Hematopoietic multipotent progenitor cell treated with erythropoietin and hydrocortisone succinate and interleukin-3 and kit ligand, for 4 days (in vitro differentiated cells): ENCODE data around the gene SLC4A7.
"Not testable (repeated sequence)": the region's sequence is repeated elsewhere in the genome, so short reads cannot be mapped to it uniquely, and the experiment has no call there.

Experiments
- DNase-seq: peaks from one replicate; pipeline ENCODE4 v3.0.0-alpha.2; 2015

SLC4A7 gene

DNA sequence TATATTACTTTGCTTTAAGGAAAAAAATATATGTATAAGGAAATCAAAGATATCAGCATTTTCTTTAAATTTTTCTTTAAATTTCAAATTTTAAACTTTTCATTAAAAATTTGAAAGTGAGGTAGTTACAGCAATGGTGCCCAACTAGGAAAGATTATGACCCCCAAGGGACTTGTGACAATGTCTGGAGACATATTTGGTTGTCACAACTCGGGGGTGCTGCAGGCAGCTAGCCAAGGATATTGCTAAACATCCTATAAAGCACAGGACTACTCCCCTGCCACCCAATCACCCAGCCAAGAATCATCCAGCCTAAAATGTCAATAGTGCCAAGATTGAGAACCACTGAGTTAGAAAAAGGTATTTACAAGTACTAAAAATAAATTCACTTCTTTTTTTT is 57.3 kb downstream of the SLC4A7 start:
- DNase-seq = peak; percentile 29

GRCh38 chr3:27425896-27426565 is 58.2 kb downstream of the SLC4A7 start:
- DNase-seq = no peak

GRCh38 chr3:27424812-27425521 is 59.2 kb downstream of the SLC4A7 start:
- DNase-seq = not testable (repeated sequence)

DNA sequence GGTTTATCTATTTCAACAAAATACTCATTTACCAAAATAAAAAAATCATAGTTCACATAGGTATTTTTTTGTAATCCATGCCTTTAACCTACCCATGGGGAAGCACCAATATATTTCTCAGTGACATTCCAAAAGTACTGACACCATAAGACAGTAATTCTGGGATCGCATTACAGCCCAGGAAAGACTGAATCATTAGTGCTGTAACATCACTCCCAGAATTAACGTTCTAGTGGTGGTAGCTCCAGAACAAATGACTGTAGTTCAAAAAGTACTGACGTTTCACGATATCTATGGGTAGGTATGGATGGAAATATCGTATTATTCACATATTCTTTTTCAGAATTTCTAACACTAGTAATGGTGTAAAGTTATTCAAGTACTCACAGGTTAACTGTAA is 60.7 kb downstream of the SLC4A7 start:
- DNase-seq = no peak

DNA sequence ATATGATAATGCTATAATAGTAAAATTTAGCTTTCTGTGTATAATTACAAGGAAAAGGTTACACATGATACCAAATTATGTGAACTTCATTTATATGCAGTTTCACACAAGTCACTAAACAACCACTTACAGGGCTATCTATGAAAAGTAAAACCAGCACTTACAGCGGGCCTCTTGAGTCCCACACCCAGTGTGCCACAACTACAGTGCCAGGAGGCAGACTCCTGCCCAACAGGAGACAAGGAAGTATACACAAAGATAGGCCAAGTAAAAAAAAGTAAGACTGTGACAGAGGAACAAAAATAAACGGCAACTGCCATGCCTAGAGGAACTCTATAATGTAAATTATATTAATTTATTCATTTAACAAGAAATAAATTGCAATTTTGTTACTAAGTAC is 61.6 kb downstream of the SLC4A7 start:
- peak; percentile 3 for DNase-seq

DNA sequence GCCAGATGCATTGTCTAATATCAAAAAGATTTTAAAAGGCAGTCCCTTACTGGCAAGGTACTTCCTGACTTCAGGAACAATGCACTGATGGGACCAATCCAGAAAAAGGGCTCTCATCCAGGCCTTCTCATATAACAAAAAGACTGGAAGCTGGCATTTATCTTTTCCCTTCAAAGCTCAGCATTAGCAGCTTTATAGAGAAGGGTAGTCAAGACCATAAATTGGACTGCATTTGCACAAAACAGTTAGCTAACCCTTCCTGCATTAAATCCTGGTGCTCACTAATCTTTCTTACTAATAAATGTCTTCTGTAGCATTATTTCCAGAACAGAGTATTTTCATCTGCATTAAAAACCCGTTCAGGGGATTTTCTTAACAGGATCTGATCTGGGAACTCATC is 69.0 kb downstream of the SLC4A7 start:
- no peak for DNase-seq

DNA sequence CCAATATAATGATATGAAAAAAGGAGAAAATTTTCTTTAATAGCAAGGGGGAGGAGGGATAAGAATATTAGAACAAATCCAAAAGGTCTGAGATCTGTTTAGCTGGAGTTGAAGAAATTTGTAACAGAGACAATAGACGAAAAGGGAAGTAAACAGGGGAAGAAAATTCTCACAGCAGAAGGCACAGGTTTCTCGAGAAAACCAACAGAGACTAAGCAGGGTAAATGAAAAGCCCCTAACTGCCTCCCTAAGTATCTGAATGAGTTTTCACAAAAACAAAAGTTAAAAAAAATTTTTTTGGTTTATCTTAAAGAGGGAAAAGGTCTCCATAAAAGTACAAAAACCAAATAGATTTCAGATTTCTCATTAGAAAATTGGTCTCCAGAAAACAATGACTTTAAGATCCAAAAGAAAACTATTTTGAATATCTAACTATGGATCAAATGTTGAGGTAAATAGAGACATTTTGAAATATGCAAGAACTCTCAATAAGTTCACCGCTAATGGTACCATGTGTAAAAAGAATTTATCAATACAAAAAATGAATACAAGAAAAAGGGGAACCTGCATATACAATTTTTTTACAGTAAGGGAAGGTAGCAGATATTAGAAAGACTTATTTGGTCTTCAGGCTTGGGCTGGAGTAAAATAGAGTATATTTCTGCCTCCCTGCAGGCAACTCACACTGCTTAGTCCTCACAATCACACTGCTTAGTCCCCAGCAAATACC is 91.1 kb downstream of the SLC4A7 start:
- peak; percentile 28 for DNase-seq

GRCh38 chr3:27392414-27392813 is 91.8 kb downstream of the SLC4A7 start:
- not testable (repeated sequence) for DNase-seq

DNA sequence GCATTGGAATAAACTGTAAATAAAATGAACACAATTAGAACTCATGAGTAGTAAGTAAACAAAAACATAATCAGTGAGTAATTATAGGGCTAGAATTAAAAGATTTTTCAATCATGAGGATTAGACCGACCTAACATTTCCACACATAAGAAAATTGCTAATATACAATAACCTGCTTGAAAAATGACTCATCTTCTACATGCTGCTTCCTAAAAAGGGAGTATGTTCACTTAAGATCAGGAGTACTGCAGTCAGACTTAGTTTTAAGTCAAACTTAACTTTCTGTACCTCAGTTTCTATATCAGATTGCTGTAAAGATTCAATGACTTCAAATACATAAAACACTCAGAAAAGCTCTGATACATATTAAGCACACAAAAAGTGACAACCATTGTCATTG is 92.4 kb downstream of the SLC4A7 start:
- no peak for DNase-seq

GRCh38 chr3:27387625-27388024 is 96.6 kb downstream of the SLC4A7 start:
- no peak for DNase-seq

GRCh38 chr3:27385504-27385903 is 98.7 kb downstream of the SLC4A7 start:
- peak; percentile 42 for DNase-seq

- no peak for DNase-seq
Measured at GRCh38 chr3:27384191-27384590, 100.0 kb downstream of the SLC4A7 start.

DNA sequence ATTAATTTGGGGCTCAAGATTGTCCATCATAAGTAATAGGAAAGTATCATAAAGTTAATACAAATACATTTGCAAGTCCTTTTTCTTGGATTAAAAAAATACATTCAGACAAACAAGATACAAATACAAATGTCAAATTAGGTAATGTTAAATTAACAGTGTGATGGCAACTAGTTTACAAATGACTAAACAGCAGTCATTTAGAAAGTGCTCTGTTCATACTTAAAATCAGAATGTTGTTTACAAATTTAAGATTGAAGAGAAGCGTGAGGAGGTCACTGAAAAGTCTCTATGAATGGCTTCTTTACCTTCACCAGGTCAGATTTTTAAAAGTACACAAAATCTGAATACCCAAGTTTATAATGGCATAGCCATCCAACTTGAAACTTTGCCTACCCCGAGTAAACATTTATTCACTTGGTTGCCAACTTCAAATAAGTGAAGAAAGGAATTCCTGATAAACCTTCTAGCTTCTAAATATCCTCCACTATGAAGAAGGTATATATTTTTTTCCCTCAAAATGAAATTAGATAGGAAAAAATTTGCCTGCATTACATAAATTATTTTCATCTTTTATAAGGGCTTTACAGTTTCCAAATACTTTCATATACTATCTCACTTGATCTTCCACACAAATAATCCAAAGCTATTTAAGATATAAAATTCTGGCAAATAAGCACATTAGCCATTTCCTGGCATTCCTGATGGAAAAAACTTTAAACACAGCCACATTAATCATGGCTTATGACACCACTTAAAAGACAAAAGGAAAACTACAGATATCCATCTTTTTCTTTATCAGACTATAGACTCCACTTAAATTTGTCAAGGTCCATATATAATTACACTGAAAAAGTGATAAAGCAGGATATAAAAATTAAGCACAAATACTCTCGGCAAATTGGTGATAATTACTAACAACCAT is 103.5 kb downstream of the SLC4A7 start:
- DNase-seq = no peak

DNA sequence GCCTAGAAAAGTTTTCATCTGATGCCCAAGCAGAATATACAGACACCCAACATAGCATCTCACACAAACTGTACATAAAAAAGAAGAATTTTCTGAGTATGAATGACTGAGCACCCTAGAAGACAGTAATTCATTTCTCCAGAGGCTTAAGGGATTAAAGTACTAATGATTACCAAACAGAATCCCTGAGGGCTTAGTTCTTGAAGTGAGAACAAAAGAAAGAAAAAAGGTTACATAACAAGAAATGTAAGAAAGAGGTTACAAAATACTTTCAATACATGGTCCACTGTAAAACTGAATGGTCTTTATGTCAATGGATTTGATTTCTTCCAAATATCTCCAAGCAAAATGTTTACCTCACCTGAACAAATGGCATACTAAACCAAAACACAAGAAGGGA is 105.9 kb downstream of the SLC4A7 start:
- DNase-seq = no peak

GRCh38 chr3:27376109-27376772 is 107.9 kb downstream of the SLC4A7 start:
- no peak for DNase-seq

DNA sequence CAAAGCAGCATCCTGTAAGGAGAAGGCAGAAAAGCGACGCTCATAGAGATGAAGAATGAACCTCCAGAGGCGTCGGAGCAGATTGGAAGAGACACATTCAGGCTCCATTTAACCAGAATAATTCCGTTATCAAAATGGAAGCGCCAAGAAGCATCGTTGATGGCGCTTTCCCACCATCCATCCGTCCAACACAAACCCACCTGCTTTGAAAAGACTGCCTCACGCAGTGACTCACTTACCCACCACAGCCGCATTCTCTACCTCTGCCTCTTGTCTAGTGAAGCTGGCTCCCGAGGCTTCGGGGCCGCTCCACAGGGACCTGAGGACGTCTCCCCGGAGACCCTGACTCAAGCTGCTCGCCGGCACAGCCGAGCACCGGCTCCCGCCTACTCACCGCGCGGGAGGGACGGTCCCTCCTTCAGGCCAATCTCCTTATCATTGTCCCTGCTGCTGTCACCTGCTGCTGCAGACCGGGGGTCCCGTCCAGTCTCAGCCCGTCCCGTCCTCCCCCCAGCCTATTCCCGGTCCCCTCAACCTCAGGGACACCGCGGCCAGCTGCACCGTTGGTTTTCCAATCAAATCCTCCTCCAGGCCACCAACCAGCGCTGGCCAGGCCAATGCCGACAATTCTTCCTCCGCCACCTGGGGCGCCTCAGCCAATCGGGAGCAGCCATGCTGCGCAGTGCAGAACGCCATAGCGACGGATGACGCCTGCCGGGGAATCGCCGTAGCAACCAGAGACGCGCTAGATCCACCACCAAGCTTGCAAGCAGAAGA is 115.2 kb downstream of the SLC4A7 start, which contains the start of gene NEK10:
NEK10 (minus strand) TSS at position 553 of the 777 bp plus-strand sequence. CDS start 16,501 bp downstream, outside the sequence.
- DNase-seq = peak; percentile 96

DNA sequence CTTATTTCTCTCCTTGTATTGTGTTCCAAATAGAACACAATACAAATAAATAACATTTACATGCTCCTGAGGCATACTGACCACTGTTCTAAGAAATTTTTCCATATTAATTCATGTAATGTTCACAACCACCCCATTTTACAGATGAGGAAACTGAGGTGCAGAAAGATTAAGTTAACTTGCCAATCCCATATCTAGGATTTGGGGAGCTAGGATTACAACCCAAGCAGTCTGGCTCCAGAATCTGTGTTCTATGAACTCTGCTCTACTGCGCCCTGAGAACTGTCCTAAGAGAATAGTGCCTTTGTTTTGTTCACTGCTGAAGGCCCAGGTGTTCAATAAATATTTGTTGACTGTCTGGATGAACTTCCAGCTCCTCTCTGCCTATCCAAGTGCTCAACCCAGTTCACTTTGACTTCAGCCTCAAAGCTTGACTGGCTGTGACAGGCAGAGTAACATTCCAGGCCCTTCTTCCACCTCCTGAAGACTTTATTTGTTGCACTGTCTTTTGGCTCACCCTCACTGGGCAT is 118.1 kb downstream of the SLC4A7 start:
- no peak for DNase-seq

DNA sequence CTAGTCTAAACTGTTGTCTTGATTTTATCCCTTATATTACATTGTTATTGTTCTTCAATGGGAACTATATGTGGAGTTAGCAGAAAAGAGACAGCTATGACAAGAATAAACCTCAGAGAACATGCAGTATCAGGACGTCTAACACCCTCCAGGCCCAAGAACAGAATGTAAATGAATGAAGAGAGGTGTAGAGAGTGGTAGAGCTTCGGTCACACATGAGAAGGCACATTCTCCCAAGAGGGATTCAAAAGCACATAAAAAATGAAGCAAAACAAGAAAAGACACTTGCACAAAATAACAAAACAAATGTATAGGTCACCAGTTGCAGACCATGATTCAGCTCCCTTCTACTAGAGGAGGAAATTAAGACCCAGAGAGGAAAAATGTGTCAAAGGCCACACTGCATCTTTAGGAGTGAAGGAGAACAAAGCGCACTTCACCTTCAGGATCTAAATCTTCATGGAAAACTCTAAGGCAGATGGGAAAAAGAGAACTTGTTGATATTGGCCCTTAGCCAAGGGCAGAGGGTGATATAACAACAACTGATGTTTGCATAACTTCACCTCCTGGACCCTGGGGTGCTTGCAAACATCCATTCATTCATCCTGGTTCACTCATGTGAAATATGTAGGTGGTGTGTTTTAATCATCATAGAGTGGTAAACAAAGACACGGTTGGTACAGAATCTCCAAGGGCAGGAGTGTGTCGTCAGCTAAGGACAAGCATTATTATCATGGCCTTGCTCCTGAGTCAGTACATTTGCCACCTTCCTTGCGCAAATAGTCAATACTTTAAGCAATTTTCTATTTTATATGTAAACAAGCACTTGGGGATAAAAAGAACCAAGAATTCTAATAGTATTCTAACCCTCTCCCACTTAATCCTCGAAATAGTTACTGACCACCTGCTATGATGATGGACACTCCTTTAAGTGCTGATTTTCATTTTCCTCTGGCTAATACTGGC is 123.8 kb downstream of the SLC4A7 start:
- DNase-seq = no peak

GRCh38 chr3:27358372-27358771 is 125.8 kb downstream of the SLC4A7 start:
- DNase-seq = no peak
